ENCODE results near the gene TEDDM1.
A peak's percentile ranks its signal among the peaks of the same experiment; 100 is the strongest.
"Not testable (repeated sequence)": the region's sequence is repeated elsewhere in the genome, so short reads cannot be mapped to it uniquely, and the experiment has no call there.

TEDDM1 gene, protein sequence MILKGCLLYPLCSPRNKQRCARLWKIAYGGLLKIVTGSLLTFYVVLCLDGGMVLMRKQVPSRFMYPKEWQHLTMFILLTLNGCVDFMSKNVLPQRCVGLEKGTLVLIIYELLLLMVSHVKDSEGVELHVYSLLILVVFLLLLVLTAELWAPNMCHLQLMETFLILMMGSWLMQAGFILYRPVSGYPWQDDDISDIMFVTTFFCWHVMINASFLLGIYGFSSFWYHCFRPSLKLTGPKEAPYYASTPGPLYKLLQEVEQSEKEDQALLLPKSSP

DNA sequence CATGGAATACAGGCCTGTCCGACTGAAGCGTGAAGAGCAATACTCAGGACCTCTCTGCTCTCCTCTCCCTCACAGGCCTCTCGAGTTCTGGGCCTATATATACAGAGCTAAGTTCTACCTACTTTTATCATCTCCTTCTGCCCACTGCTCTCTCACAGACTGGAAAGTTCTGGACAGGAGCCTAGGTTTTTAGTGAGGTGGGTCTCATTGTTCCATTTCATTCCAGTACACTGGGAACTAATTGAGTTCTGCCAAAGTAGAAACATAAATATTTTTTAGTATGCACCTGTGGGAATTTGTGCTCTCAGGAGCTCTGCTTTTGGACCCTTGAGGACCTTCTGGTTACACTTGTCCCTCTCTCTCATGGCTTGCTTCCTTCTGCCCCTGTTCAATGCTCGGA lies at the start of gene TEDDM1:
TSS of gene TEDDM1 (minus strand) at position 101 of the 400 bp plus-strand sequence. CDS start 182 bp downstream, outside the sequence.
- DNase-seq = no peak

DNA sequence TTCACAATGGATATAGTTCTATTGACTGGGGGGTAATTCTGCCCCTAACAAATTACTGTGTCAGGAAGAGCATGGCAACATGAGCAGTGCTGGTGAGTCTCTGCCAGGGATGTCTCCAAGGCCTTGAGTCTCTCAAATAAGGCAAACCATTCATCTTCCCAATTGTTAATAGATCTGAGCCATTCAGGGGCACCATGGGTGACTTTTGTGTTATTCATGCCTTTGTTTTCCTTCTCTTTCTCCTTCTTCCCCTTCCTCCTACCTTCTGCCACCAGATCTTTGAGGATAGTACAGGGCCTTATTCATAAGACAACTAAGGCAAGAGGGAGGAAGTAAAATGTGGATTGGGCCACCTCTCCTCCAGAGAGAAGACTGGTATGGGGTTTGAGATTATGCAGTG lies 49.6 kb upstream of the TEDDM1 start, which contains the start of gene RGSL1:
TSS of gene RGSL1 (plus strand) at position 60 of the 400 bp plus-strand sequence. CDS start at position 80, 20 bp downstream.
- DNase-seq = no peak

DNA sequence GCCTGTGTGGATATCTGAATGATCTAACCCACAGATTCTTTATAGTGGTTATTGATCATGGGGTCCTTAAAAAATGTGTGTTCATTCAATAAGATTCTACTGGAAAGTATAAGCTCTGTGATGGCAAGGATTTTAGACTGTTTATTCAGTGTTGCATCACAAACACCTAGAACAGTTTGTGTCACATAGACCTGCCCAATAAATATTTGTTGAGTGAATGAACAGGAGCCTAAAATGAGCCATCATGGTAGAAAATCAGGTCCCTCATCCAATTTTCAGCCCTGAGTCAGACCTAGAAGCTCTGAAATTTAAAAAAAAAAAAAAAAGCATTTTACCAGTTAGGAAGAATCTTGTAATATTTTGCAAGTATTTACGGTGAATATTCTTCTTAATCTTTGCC lies 47.2 kb upstream of the TEDDM1 start:
- DNase-seq = no peak

DNA sequence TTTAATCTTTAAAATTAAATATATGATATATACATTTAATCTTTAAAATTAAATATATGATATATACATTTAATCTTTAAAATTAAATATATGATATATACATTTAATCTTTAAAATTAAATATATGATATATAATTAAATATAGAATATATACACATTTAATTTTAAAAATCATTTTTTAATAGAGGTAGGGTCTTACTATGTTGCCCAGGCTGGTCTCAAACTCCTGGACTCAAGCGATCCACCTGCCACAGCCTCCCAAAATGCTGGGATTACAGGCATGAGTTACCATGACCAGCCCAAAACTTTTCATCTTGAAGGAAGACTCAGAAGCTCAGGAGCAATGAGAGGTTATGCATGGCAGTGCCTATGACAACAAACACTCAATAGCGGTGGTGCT lies 46.7 kb upstream of the TEDDM1 start:
- DNase-seq = not testable (repeated sequence)

DNA sequence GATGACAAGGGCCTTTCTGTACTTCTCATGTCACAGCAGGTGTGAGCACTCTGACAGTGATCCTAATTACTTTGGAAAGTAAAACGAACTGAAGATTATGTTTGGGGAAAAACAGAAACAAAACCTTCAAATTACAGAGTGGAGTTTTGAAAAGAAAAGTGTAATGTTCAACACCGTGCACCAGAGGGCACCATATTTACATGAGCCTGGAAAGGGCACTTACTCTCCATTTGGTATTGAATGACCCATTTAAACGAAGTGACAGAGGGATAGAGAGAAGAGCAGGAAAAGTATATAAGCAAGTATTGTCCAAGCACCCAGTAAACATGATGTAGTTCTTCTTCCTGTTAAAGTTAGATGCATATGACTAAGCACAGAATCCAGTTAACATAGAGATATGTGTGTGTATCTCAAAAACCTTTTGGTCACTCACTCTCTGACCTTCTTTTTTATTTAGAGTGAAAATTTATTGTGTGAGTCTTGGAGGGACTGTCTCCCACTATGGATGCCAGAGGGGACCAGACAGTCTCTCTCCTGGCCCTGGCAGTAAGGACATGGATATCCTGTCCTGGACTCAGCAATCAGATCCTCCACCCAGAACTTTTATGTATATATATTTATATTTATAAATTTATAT lies 45.7 kb upstream of the TEDDM1 start:
- peak; percentile 70 for DNase-seq

DNA sequence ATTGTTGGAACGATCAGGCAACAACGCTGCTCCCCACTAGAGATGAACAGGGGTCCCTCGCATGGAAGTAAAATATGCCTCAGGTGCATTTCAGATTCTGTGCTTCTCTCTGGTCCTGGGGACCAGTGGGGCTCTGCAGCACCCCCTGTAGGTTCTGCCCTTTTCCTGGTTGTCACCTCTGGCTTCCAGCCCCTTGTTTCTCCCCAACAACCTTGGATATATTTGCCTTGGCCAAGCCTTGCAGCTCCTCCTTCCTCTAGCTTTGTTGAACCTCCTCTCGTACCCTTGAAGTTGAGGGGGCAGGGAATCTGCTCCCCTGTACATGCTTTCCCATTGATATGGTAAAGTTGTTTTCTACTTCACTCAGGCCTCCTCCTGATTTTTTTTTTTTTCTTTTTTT lies 44.0 kb upstream of the TEDDM1 start:
- DNase-seq = peak; percentile 2

DNA sequence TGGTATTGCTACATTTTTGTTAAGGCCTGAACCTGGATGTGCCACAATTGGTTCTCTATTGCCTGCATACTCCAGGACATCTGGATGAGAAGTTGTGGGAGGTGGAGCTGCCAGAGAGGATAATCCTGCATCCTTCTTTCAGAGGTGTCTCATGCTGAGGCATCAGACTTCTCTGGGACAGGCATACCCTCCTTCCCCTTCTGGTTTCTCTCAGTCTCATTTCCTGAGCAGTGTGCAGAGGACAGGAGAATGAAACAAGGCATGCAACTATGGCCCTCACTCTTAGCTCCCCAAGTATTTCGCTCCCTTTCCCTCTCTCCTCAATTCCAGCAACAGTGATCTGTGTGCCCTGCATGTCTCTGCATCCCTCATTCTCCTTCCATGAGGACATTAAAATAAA lies 41.9 kb upstream of the TEDDM1 start:
- DNase-seq = peak; percentile 26

DNA sequence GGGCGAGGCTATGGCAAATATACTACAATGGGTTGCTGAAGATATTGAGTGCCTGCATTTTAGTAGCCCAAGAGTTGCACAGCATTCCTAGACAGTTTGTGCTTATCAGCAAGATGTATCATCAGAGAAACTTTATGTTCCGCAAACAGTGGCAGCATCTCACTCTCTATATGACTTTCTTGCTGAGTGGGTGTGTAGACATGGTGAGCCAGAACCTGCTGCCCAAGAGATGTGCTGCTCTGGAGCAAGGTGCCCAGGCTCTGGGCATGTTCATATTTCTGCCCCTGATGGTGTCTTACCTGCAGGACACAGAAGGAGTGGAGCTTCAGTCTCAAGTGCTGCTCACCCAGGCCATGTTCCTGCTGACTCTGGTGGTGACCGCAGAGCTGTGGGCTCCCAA lies 41.3 kb upstream of the TEDDM1 start:
- no peak for DNase-seq

DNA sequence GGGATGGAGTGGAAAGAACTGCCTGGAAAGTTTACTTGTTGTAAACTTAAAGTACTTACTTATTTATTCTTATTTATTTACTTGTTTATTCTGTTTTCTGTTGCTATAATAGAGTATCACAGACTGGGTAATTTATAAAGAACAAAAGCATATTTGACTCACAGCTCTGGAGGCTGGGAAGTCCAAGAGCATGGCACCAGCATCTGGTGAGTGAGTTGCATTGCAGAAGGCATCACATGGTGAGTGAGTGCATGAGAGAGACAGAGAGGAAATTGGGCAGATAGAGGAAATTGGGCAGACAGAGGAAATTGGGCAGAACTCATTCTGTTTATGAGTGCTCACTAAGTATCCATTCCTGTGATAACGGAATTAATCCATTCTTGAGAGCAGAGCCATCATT lies 37.9 kb upstream of the TEDDM1 start:
- no peak for DNase-seq

DNA sequence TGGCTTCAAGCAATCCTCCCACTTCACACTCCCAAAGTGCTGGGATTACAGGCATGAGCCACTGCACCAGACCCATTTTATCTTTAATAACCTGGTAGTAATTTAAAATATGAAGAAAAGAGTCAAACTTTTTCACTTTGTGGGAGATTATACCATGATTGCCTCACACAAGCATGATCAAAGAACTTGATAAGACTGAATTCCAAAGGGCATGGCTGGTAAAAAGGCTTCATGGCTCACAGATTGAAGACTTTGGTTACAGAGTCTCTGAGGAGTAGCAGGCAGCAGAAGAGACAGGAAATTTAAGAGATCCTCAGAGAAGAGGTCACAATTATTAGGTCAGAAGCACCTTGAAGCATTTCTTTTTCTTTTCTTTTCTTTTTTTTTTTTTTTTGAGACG lies 33.1 kb upstream of the TEDDM1 start:
- no peak for DNase-seq

DNA sequence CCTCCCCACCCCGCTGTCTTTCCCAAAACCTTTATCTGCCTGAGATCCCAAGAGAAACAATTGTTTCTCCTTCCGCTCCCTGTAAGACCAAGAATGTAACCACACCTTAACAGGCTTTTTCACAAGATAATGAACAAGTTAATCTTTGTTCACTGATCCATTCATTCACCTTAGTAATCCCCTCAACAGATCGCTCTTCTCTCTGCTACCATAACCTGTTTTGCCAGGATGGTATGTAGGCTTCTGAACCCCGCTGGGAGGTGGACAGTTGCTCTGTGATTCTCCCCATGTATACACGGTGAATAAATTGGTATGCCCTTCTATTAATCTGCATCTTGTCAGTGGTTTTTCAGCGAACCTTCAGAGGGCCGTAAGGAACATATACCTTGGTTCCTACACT lies 30.8 kb upstream of the TEDDM1 start:
- no peak for DNase-seq

DNA sequence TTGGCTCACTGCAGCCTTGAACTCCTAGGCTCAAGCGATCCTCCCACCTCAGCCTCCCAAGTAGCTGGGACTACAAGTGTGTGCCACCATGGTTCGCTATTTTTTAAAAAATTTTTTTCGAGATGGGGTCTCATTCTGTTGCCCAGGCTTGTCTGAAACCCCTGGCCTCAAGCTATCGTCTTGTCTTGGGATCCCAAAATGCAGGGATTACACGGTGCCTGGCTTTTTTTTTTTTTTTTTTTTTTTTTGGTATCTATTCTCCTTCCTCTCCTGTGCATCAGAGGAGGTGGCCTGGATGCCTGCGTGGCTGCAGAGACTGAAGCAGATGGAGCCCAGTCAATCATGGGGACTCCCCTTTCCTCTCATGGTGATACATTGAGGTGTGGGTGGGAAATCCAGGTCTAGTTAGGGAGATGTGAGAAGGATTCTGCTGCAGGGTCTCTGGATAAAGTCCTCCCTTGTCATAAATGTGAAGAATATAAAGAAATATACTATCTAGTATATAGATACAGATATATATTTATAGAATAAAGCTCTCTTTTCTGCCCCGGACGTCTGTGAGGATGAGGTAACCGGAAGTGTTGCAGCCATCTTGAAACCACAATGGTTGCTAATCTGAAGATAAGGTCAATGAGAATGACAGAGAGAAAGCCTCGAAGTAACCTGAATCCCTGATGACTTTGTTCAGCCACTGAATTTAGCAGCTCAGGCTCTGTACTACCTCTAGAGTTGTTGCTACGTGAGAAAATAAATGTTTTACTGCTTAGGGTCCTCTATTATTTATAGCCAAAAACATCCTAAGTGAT lies 30.0 kb upstream of the TEDDM1 start:
- DNase-seq = peak; percentile 80

DNA sequence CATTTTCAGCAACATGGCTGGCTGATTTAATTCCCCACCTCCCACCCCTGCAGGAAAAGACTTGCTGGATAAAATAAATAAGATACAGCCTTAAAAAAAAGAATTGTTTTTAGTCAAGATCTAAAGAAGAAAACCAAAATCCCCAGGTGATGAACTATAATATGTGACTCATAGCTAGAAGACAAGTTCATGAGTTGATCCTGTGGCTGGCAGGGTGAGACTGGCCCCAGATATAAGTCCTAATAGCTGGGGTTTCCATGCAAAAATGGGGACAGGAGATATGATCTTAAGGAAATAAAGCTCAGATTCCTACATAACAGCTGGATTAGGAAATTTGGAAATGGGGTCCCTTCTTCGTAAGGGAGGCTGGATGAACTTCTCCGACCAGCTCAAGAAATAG lies 27.6 kb upstream of the TEDDM1 start:
- DNase-seq = no peak

DNA sequence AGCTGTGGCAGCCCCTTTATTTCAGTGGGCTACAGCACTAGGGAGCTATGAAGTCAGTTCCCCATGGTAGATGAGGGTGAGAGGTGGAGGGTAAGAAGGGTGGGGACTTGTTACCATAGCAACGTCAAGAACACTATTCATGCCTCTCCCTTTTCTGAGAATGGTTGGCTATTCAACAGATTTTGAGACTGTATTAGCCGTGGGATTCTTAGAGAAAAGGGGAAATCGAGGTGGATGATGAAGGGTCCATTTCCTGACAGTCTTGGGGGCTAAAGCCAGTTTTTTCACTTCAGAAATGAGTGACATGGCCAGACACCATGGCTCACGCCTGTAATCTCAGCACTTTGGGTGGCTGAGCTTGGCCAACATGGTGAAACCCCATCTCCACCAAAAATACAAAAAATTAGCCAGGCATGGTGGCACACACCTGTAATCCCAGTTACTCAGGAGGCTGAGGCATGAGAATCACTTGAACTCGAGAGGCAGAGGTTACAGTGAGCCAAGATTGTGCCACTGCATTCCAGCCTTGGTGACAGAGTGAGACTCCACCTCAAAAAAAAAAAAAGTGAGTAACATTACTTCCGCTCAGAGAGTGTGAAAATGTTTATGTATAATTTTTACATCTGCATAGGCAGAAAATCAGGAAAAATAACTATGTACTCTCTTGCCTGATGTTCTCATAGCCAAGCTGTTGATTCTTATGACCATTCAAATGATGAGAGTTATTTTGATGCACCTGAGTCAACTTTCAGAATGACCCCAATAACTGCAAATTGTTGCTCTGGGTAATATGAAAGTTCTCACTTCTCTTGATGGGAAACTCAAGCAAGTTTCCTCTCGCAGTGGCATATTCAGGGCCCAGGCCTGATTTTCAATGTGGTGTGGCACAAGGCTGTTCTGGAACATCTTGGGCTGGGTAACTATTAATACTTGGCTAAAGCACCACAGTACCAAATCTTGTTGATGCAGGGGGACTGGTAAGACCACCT lies 26.3 kb upstream of the TEDDM1 start:
- no peak for DNase-seq

DNA sequence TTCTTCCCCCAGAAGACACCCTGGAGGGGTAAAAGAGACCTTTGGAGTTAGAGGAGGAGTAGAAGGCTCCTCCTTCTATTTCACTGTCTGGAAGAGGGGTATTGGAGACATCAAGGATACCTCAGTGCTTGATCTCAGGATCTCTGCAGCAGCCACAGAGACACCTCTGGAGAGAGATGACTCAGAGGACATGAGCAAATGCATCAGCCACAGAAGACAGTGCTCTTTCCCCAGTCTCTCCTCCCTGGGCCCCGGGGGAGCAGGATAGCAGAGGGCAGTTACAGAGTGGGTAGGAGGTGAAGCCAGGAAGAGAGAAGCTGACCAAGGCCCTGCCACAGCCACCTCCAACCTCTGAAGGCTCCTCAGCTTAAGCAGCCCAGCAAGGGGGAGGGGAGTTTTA lies 15.3 kb upstream of the TEDDM1 start:
- DNase-seq = no peak

DNA sequence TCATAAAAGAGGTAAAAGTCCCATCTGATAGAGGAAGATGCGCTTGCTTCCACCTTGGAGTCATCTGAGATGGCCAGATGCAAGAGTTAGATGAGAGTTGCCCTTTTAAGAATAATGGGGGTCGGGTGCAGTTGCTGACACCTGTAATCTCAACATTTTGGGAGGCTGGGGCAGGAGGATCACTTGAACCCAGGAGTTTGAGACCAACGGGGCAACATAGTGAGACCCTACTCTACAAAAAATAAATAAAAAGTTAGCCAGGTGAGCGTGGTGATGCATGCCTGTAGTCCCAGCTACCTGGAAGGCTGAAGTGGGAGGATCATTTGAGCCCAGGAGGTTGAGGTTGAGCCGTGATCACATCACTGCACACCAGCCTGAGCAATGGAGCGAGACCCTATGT lies 13.5 kb upstream of the TEDDM1 start:
- no peak for DNase-seq

DNA sequence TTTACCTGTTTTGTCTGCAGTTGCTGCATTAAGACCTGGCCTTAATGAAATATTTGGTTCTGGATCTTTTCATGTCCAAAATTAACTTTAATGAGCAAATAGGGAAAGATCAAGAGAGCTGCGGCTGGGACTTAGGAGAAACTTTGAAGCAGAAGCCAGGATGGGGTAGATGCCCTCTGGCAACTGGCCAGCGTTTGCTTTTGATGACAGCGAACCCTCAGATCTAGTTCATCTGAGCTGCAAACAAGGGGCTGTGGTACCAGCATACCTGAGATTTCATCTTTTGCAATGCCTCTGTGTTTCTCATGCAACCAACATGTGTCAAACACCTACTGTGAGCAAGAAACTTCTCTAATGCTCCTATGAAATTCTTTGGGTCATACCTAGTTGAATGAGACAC lies 13.0 kb upstream of the TEDDM1 start:
- DNase-seq = no peak

DNA sequence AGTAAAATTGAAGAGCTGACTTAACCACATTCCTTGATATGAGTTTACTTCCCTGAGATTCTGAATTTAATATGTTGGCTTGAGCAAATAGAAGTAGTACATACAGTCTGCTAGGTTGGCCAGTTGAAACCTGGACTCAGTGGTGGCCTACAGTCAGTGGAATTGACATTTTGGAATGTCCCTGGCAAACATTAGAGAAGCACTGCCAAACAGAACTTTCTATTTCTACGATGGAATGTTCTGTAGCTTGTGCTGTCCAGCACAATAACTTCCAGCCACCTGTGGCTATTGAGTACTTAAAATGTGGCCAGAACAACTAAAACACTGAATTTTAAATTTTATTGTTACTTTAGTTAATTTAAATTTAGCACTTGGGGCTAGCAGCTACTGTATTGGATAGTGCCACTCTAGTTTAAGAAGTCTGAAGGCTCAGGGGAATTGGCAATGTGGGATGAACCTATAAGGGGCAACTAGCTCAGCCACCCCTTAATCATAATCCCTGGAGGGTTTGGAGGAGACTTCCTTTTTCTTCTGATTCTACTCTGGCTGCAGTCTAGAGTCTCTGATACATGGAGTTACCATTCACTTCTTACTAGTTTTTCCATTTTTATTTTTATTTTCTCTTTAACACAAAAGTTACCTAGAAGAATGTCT lies 10.3 kb upstream of the TEDDM1 start:
- no peak for DNase-seq

DNA sequence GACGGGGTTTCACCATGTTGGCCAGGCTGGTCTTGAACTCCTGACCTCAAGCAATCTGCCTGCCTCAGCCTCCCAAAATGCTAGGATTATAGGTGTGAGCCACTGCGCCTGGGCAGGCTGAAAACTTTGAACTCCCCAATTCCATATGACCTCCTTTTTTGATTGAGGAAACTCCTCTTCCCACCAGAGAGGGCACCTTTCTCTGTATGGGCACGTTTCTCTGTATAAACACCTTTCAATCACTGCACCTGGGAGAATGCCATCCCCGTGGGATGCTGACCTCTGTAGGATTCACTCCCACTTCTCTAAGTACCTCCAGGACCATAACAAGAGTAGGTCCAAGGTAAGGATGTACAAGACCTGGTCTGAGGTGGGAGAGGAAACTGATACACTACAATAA lies 9.7 kb upstream of the TEDDM1 start:
- DNase-seq = no peak

DNA sequence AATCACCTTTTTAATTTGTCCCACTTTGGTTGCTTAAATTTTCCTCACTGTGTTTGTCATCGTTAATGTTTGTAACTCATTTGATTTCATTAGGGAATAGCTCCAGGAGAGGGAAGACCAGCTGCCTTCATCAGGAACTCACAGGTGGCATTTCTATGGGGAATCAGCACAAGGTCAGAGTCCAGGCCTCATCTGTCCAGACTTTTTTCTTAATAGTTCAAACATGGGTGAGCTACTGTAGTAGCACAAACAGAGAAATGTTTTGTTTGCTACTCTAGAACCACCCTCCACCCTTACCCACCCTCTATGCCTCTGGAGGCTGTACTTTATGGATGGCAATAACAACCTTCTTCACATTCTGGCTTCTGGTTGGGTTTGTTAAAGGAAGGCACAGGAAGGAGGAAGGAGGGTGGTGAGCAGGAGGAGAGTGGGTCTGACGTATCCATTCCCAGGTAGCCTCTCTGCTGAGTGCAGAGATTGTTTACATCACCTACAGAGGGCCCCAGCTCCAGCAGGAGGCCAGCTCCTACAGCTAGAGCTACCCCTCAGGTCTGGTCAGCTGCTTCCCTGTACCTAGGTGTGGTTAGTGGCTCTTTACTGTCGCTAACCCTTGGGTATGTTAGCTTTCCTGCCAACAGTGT lies 8.1 kb upstream of the TEDDM1 start:
- DNase-seq = no peak

DNA sequence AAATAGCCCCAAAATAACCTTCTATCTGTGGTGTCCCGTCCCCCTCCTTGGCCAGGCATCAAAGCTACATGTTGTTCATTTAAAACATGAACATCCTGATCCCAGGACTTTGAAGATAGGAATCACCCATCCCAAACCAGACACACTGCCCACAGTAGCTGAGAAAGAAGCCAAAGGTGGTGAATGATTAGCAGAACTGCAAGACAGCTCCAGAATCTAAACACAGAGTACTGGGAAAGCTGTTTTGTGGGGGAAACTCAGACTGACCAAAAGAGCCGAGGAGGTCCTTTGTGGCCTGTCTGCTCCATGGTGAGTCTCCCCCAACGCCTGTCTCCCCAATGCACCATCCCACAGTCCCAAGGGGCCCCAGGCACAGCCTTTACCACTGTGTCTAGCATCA lies 7.3 kb upstream of the TEDDM1 start:
- DNase-seq = no peak

DNA sequence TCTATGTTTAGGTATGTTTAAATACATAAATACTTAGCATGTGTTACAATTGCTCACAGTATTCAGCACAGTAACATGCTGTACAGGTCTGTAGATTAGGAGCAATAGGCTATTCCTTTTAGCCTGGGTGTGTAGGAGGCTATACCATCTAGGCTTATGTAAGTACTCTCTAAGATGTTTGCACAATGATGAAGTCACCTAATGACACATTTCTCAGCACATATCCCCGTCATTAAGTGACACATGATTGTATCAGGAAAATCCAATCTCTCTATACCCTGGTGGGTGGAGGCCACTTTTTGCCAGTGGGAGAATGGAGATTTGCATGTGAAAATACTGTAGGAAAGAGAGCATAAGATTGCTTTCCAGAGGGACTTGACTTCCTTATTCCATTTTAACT lies 5.5 kb upstream of the TEDDM1 start:
- no peak for DNase-seq
